GM12878 (cell line): ENCODE measurements around the gene B3GNT7. TPM values are rescaled to one million over a fixed set of nuclear protein-coding genes. Genes with fewer than 3 reads are reported as not detected.

ENCODE experiments used
- ATF7 ChIP-seq: fragments of 450-650 bp; IDR thresholded peaks from 2 replicates; pipeline ENCODE4 v1.6.1; 2016; ENCODE audit warnings: low read depth, mild to moderate bottlenecking
- DPF2 ChIP-seq: fragments of 450-650 bp; IDR thresholded peaks from 2 replicates; pipeline ENCODE4 v1.6.1; 2017; ENCODE audit warnings: mild to moderate bottlenecking
- FOXK2 ChIP-seq: fragments of 450-650 bp; IDR thresholded peaks from 2 replicates; pipeline ENCODE4 v1.6.1; 2017; ENCODE audit warnings: mild to moderate bottlenecking, moderate library complexity
- GATAD2B ChIP-seq: fragments of 450-650 bp; conservative IDR thresholded peaks from 2 replicates; pipeline ENCODE4 v1.6.1; 2017; ENCODE audit warnings: low read depth, mild to moderate bottlenecking, moderate library complexity
- IKZF2 ChIP-seq, 2 experiments: fragments of 450-650 bp; IDR thresholded peaks; 2 replicates each; pipeline ENCODE4 v1.6.1; 2017; ENCODE audit warnings: mild to moderate bottlenecking in 2 of 2, moderate library complexity in 2 of 2
- JUND ChIP-seq: IDR thresholded peaks from 2 replicates; pipeline ENCODE4 v1.6.1; 2012; ENCODE audit warnings: low read depth, mild to moderate bottlenecking, low read length, improper control_type of control experiment, moderate library complexity
- MEF2A ChIP-seq: IDR thresholded peaks from 2 replicates; pipeline ENCODE4 v1.6.1; 2011; ENCODE audit warnings: low read depth, mild to moderate bottlenecking, low read length, moderate library complexity; ENCODE audit not compliant: insufficient read depth
- MTA2 ChIP-seq: fragments of 450-650 bp; IDR thresholded peaks from 2 replicates; pipeline ENCODE4 v1.6.1; 2016; ENCODE audit warnings: low read depth, mild to moderate bottlenecking, moderate library complexity
- MTA3 ChIP-seq: IDR thresholded peaks from 2 replicates; pipeline ENCODE4 v1.6.1; 2012; ENCODE audit warnings: low read length, inconsistent platforms, borderline replicate concordance
- NBN ChIP-seq: fragments of 450-650 bp; IDR thresholded peaks from 2 replicates; pipeline ENCODE4 v1.6.1; 2016
- NFYA ChIP-seq: IDR thresholded peaks from 2 replicates; pipeline ENCODE4 v1.6.1; 2011; ENCODE audit warnings: low read depth, mild to moderate bottlenecking, low read length, improper control_type of control experiment, borderline replicate concordance
- NR2C1 ChIP-seq: fragments of 450-650 bp; IDR thresholded peaks from 2 replicates; pipeline ENCODE4 v1.6.1; 2017; ENCODE audit warnings: antibody characterized with exemption, mild to moderate bottlenecking, moderate library complexity
- SUZ12 ChIP-seq: fragments of 200-600 bp; sonication (generic); IDR thresholded peaks from one replicate; pipeline ENCODE4 v1.6.1; 2018; ENCODE audit warnings: antibody characterized with exemption, mild to moderate bottlenecking; ENCODE audit not compliant: unreplicated experiment
- YBX1 ChIP-seq: fragments of 450-650 bp; IDR thresholded peaks from 2 replicates; pipeline ENCODE4 v1.6.1; 2016; ENCODE audit warnings: antibody characterized with exemption
- ZNF207 ChIP-seq: fragments of 450-650 bp; IDR thresholded peaks from 2 replicates; pipeline ENCODE4 v1.6.1; 2014; ENCODE audit warnings: antibody characterized with exemption, mild to moderate bottlenecking, borderline replicate concordance
- polyA plus RNA-seq, 11 experiments: library from polyadenylated mRNA; depleted of rRNA in 4 of 11; unstranded in 6 of 11; stranded (reverse) in 5 of 11; fragments of >200 nt; fragmentation: Nextera tagmentation in 4 of 11; fragmentation: Illumina TruSeq in 1 of 11; extraction: Ambion mirVana in 4 of 11; extraction: Trizol in 1 of 11; gene quantifications; 1 replicate in 1 of 11; 2 replicates in 10 of 11; pipeline versions ENCODE4 v1.2.1 to v1.2.3, GENCODE V29; 2011 to 2016; ENCODE audit warnings: inconsistent platforms in 2 of 11, missing spikeins in 2 of 11, low read depth in 1 of 11
- total RNA-seq, 4 experiments: library from RNA; depleted of rRNA in 3 of 4; stranded (reverse); fragments of >200 nt in 3 of 4; fragmentation: Illumina TruSeq in 1 of 4; extraction: Trizol in 1 of 4; gene quantifications; 2 replicates each; pipeline versions ENCODE4 v1.2.1 to v1.2.3, GENCODE V29; 2013 to 2021
- TF ChIP-seq, protein P1 (sequence below): fragments of 450-650 bp; IDR thresholded peaks from 2 replicates; pipeline ENCODE4 v1.6.1; 2017; ENCODE audit warnings: mild to moderate bottlenecking, moderate library complexity
- TF ChIP-seq, protein P2 (sequence below): fragments of 450-650 bp; IDR thresholded peaks from 2 replicates; pipeline ENCODE4 v1.6.1; 2017; ENCODE audit warnings: antibody characterized with exemption, mild to moderate bottlenecking, moderate library complexity
- TF ChIP-seq, protein P3 (sequence below): IDR thresholded peaks from 2 replicates; pipeline ENCODE4 v1.6.1; 2011; ENCODE audit warnings: borderline replicate concordance, low read depth, mild to moderate bottlenecking, moderate library complexity, low read length; ENCODE audit not compliant: insufficient read depth, poor library complexity, severe bottlenecking
- TF ChIP-seq, protein P4 (sequence below): fragments of 150-350 bp; IDR thresholded peaks from 2 replicates; pipeline ENCODE4 v1.6.1; 2016; ENCODE audit warnings: low read depth, low read length

The B3GNT7 gene
- total and polyA plus RNA-seq, 10 of the 15 experiments (the other 5 are each of a cell fraction or from before 2014, with no cell fraction given): 0.91 to 12.6 (median 3.7) TPM

DNA sequence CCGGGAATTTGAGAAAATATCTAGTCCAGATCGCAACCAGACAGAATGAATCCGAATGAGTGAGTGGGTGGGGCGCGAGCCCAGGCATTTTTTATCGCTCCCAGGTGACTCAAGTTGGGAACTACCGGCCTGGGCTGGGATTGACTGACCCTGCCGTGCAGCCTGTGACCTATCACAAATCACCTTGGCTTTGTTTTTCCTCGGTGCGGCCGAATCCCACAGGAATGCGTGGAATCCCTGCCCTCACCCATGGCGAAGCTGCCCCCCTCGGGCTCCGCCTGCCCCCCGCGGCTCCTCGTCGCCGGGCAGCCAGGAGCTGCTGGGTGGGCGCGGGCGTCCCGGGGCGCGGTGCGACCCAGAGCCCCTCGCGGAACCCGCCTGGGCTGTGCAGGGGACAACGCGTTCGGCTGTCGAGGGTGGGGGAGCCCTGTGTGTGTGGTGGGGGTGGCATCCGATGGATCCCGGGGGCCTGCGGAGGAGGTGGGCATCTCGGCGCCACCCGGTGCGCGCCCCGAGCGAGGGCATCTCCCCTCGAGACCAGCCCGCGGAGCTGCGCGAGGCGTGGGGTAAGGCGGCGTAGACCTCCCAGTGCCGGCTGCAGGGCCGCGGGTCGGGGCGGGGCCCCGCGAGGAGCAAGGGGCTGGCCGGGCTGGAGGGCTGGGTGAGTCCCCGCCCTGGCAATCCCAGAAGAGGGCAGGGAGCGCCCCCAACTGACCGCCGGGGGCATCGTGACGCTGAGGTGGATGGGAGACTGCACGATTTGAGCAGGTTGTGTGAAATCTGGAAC is 16.5 kb downstream of the B3GNT7 start (continued):
- TF ChIP-seq, protein P1, sequence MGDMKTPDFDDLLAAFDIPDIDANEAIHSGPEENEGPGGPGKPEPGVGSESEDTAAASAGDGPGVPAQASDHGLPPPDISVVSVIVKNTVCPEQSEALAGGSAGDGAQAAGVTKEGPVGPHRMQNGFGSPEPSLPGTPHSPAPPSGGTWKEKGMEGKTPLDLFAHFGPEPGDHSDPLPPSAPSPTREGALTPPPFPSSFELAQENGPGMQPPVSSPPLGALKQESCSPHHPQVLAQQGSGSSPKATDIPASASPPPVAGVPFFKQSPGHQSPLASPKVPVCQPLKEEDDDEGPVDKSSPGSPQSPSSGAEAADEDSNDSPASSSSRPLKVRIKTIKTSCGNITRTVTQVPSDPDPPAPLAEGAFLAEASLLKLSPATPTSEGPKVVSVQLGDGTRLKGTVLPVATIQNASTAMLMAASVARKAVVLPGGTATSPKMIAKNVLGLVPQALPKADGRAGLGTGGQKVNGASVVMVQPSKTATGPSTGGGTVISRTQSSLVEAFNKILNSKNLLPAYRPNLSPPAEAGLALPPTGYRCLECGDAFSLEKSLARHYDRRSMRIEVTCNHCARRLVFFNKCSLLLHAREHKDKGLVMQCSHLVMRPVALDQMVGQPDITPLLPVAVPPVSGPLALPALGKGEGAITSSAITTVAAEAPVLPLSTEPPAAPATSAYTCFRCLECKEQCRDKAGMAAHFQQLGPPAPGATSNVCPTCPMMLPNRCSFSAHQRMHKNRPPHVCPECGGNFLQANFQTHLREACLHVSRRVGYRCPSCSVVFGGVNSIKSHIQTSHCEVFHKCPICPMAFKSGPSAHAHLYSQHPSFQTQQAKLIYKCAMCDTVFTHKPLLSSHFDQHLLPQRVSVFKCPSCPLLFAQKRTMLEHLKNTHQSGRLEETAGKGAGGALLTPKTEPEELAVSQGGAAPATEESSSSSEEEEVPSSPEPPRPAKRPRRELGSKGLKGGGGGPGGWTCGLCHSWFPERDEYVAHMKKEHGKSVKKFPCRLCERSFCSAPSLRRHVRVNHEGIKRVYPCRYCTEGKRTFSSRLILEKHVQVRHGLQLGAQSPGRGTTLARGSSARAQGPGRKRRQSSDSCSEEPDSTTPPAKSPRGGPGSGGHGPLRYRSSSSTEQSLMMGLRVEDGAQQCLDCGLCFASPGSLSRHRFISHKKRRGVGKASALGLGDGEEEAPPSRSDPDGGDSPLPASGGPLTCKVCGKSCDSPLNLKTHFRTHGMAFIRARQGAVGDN: no peak
- TF ChIP-seq GATAD2B (0 out of 2 replicates have a peak, but pooled peaks have one; percentile 53), JUND (no peak), MTA3 (no peak), NFYA (no peak), NR2C1 (no peak), YBX1 (no peak), NBN (no peak), MEF2A (no peak), DPF2 (no peak), ATF7 (no peak), MTA2 (no peak), FOXK2 (no peak), ZNF207 (no peak), SUZ12 (no peak), IKZF2 (IDR thresholded peaks at IDR 0.05) (no peak)
- TF ChIP-seq, protein P2, sequence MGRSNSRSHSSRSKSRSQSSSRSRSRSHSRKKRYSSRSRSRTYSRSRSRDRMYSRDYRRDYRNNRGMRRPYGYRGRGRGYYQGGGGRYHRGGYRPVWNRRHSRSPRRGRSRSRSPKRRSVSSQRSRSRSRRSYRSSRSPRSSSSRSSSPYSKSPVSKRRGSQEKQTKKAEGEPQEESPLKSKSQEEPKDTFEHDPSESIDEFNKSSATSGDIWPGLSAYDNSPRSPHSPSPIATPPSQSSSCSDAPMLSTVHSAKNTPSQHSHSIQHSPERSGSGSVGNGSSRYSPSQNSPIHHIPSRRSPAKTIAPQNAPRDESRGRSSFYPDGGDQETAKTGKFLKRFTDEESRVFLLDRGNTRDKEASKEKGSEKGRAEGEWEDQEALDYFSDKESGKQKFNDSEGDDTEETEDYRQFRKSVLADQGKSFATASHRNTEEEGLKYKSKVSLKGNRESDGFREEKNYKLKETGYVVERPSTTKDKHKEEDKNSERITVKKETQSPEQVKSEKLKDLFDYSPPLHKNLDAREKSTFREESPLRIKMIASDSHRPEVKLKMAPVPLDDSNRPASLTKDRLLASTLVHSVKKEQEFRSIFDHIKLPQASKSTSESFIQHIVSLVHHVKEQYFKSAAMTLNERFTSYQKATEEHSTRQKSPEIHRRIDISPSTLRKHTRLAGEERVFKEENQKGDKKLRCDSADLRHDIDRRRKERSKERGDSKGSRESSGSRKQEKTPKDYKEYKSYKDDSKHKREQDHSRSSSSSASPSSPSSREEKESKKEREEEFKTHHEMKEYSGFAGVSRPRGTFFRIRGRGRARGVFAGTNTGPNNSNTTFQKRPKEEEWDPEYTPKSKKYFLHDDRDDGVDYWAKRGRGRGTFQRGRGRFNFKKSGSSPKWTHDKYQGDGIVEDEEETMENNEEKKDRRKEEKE: no peak
- TF ChIP-seq, protein P3, sequence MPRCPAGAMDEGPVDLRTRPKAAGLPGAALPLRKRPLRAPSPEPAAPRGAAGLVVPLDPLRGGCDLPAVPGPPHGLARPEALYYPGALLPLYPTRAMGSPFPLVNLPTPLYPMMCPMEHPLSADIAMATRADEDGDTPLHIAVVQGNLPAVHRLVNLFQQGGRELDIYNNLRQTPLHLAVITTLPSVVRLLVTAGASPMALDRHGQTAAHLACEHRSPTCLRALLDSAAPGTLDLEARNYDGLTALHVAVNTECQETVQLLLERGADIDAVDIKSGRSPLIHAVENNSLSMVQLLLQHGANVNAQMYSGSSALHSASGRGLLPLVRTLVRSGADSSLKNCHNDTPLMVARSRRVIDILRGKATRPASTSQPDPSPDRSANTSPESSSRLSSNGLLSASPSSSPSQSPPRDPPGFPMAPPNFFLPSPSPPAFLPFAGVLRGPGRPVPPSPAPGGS: no peak
- TF ChIP-seq, protein P4, sequence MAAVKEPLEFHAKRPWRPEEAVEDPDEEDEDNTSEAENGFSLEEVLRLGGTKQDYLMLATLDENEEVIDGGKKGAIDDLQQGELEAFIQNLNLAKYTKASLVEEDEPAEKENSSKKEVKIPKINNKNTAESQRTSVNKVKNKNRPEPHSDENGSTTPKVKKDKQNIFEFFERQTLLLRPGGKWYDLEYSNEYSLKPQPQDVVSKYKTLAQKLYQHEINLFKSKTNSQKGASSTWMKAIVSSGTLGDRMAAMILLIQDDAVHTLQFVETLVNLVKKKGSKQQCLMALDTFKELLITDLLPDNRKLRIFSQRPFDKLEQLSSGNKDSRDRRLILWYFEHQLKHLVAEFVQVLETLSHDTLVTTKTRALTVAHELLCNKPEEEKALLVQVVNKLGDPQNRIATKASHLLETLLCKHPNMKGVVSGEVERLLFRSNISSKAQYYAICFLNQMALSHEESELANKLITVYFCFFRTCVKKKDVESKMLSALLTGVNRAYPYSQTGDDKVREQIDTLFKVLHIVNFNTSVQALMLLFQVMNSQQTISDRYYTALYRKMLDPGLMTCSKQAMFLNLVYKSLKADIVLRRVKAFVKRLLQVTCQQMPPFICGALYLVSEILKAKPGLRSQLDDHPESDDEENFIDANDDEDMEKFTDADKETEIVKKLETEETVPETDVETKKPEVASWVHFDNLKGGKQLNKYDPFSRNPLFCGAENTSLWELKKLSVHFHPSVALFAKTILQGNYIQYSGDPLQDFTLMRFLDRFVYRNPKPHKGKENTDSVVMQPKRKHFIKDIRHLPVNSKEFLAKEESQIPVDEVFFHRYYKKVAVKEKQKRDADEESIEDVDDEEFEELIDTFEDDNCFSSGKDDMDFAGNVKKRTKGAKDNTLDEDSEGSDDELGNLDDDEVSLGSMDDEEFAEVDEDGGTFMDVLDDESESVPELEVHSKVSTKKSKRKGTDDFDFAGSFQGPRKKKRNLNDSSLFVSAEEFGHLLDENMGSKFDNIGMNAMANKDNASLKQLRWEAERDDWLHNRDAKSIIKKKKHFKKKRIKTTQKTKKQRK: no peak
